K562 (cell line): ENCODE results near the gene POLR3GL. TPM values are rescaled to one million over a fixed set of nuclear protein-coding genes. Genes with fewer than 3 reads are reported as not detected.

Experiments
- CBX2 ChIP-seq: fragments of 200-600 bp; sonication (generic); IDR thresholded peaks from one replicate; pipeline ENCODE4 v1.6.1; 2012; ENCODE audit warnings: mild to moderate bottlenecking, low read length, inconsistent platforms; ENCODE audit not compliant: insufficient read depth, poor library complexity, severe bottlenecking
- CCAR2 ChIP-seq: fragments of 200-400 bp; formaldehyde crosslinking; IDR thresholded peaks from 2 replicates; pipeline ENCODE4 v1.6.1; 2017; ENCODE audit warnings: mild to moderate bottlenecking, low read depth, low read length
- ESRRB ChIP-seq: fragments of 250-450 bp; sonication (Bioruptor Pico); IDR thresholded peaks from 2 replicates; pipeline ENCODE4 v1.5.0; 2020; ENCODE audit warnings: mild to moderate bottlenecking, moderate library complexity, borderline replicate concordance
- HNRNPUL1 ChIP-seq: fragments of 200-400 bp; formaldehyde crosslinking; IDR thresholded peaks from 2 replicates; pipeline ENCODE4 v1.6.1; 2017; ENCODE audit warnings: low read length
- LARP7 ChIP-seq: fragments of 450-650 bp; IDR thresholded peaks from 2 replicates; pipeline ENCODE4 v1.6.1; 2016
- MAFK ChIP-seq: IDR thresholded peaks from 2 replicates; pipeline ENCODE4 v1.6.1; 2011; ENCODE audit warnings: low read length, improper control_type of control experiment
- NR1H2 ChIP-seq: sonication (generic); formaldehyde crosslinking; IDR thresholded peaks from 2 replicates; pipeline ENCODE4 v1.4.0; 2020; ENCODE audit warnings: mild to moderate bottlenecking, missing genetic modification reagents
- NUFIP1 ChIP-seq: fragments of 450-650 bp; IDR thresholded peaks from 2 replicates; pipeline ENCODE4 v1.6.1; 2018; ENCODE audit not compliant: partially characterized antibody
- POLR2AphosphoS2 ChIP-seq: IDR thresholded peaks from 2 replicates; pipeline ENCODE4 v1.6.1; 2012; ENCODE audit warnings: low read length, improper control_type of control experiment
- POLR2H ChIP-seq: IDR thresholded peaks from 2 replicates; pipeline ENCODE4 v1.6.1; 2016; ENCODE audit warnings: missing genetic modification characterization, low read depth, mild to moderate bottlenecking, control low read depth, missing compliant biosample characterization, moderate library complexity
- RFX7 ChIP-seq: fragments of 250-450 bp; sonication (Bioruptor Pico); IDR thresholded peaks from 2 replicates; pipeline ENCODE4 v1.5.1; 2021; ENCODE audit warnings: mild to moderate bottlenecking
- TAF7 ChIP-seq: fragments of 450-650 bp; IDR thresholded peaks from 2 replicates; pipeline ENCODE4 v1.6.1; 2016; ENCODE audit warnings: missing genetic modification characterization, missing compliant biosample characterization
- TBL1XR1 ChIP-seq, 2 experiments: IDR thresholded peaks; 2 replicates each; pipeline ENCODE4 v1.6.1; 2012; ENCODE audit warnings: improper control_type of control experiment in 2 of 2, low read length in 2 of 2, mild to moderate bottlenecking in 1 of 2
- ZNF431 ChIP-seq: sonication (generic); formaldehyde crosslinking; IDR thresholded peaks from 2 replicates; pipeline ENCODE4 v1.8.0; 2022; ENCODE audit warnings: mild to moderate bottlenecking, missing genetic modification reagents
- ZNF696 ChIP-seq: fragments of 250-450 bp; sonication (Bioruptor Pico); conservative IDR thresholded peaks from 2 replicates; pipeline ENCODE4 v1.4.0; 2020; ENCODE audit warnings: mild to moderate bottlenecking, moderate library complexity
- polyA plus RNA-seq, 8 experiments: library from polyadenylated mRNA; depleted of rRNA in 4 of 8; stranded (reverse) in 5 of 8; unstranded in 3 of 8; fragments of >200 nt; fragmentation: Nextera tagmentation in 2 of 8; fragmentation: Illumina TruSeq in 1 of 8; extraction: Ambion mirVana in 2 of 8; extraction: Trizol in 1 of 8; gene quantifications; 2 replicates each; pipeline versions ENCODE4 v1.2.1 to v1.2.3, GENCODE V29; 2011 to 2014; ENCODE audit warnings: inconsistent platforms in 1 of 8, missing spikeins in 1 of 8
- total RNA-seq, 7 experiments: library from RNA; depleted of rRNA in 6 of 7; stranded (reverse); fragments of >200 nt in 6 of 7; fragmentation: Illumina TruSeq in 2 of 7; extraction: Trizol in 2 of 7; gene quantifications; 2 replicates each; pipeline versions ENCODE4 v1.2.1 to v1.2.3, GENCODE V29; 2011 to 2021; ENCODE audit warnings: low replicate concordance in 1 of 7
- TF ChIP-seq, protein P1 (sequence below), 2 experiments: fragments of 450-650 bp; formaldehyde crosslinking in 1 of 2; IDR thresholded peaks; 2 replicates each; pipeline versions ENCODE4 v1.4.0 to v1.6.1; 2014 to 2020; ENCODE audit warnings: mild to moderate bottlenecking in 2 of 2, borderline replicate concordance in 1 of 2, low read depth in 1 of 2
- TF ChIP-seq, protein P2 (sequence below), 2 experiments: fragments of 450-650 bp; conservative IDR thresholded peaks; 2 replicates each; pipeline ENCODE4 v1.6.1; 2017; ENCODE audit warnings: mild to moderate bottlenecking in 2 of 2, moderate library complexity in 2 of 2

Gene POLR3GL
- total and polyA plus RNA-seq, 9 of the 15 experiments (the other 6 are each of a cell fraction or from before 2014, with no cell fraction given) = 14.6 to 48.4 (median 38.2) TPM

DNA sequence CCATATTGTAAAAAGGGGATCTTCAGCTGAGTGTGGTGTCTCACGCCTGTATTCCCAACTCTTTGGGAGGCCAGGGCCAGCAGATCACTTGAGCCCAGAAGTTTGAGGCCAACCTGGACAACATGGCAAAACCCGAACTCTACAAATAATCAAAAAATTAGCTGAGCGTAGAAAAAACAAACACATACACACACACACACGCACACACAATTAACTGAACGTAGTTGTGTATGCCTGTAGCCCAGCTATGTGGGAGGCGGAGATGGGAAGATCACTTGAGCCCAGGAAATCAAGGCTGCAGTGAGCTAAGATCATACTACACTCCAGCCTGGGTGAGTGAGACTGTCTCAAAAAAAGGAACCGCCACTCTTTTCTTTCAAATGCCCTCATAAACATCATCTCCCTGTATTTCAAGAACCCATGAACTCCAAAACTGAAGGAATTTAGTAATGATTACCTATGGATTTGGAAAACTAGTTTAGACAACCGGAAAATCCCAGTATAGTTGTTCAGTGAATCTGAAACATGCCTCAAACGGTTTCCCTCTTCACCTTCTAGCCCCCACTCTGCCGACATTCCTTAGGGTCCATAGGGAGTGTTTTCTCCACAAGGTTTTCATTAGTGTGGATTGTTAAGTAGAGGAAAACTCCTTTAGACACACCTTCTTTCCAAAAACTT lies 27.4 kb downstream of the POLR3GL start (continued):
- TF ChIP-seq, protein P1, sequence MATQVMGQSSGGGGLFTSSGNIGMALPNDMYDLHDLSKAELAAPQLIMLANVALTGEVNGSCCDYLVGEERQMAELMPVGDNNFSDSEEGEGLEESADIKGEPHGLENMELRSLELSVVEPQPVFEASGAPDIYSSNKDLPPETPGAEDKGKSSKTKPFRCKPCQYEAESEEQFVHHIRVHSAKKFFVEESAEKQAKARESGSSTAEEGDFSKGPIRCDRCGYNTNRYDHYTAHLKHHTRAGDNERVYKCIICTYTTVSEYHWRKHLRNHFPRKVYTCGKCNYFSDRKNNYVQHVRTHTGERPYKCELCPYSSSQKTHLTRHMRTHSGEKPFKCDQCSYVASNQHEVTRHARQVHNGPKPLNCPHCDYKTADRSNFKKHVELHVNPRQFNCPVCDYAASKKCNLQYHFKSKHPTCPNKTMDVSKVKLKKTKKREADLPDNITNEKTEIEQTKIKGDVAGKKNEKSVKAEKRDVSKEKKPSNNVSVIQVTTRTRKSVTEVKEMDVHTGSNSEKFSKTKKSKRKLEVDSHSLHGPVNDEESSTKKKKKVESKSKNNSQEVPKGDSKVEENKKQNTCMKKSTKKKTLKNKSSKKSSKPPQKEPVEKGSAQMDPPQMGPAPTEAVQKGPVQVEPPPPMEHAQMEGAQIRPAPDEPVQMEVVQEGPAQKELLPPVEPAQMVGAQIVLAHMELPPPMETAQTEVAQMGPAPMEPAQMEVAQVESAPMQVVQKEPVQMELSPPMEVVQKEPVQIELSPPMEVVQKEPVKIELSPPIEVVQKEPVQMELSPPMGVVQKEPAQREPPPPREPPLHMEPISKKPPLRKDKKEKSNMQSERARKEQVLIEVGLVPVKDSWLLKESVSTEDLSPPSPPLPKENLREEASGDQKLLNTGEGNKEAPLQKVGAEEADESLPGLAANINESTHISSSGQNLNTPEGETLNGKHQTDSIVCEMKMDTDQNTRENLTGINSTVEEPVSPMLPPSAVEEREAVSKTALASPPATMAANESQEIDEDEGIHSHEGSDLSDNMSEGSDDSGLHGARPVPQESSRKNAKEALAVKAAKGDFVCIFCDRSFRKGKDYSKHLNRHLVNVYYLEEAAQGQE (IDR thresholded peaks at IDR 0.05; ENCODE audit: borderline replicate concordance) = no peak; the same call in 1 of the 2 replicates
- TF ChIP-seq, protein P1 (CRISPR knock-in tag; IDR thresholded peaks at IDR 0.05; ENCODE audit: low read depth) = peak; percentile 77
- no peak for TF ChIP-seq MAFK
- TF ChIP-seq LARP7 = no peak
- TF ChIP-seq CBX2 = no peak
- no peak for TF ChIP-seq TAF7 (tag)
- TF ChIP-seq HNRNPUL1 = no peak
- peak; percentile 88 for TF ChIP-seq ZNF696 (CRISPR knock-in tag)
- TF ChIP-seq POLR2AphosphoS2 = peak; percentile 99
- TF ChIP-seq NUFIP1 = no peak
- peak in 1 of 2 experiments; percentile 56; a peak in 2 of 4 replicates for TF ChIP-seq TBL1XR1 (IDR thresholded peaks at IDR 0.05; ENCODE audit: low read length in 2 of 2)
- no peak for TF ChIP-seq NR1H2 (CRISPR knock-in tag)
- peak; percentile 97 for TF ChIP-seq ESRRB (CRISPR knock-in tag)
- TF ChIP-seq ZNF431 = no peak
- no peak for TF ChIP-seq CCAR2
- TF ChIP-seq, protein P2, sequence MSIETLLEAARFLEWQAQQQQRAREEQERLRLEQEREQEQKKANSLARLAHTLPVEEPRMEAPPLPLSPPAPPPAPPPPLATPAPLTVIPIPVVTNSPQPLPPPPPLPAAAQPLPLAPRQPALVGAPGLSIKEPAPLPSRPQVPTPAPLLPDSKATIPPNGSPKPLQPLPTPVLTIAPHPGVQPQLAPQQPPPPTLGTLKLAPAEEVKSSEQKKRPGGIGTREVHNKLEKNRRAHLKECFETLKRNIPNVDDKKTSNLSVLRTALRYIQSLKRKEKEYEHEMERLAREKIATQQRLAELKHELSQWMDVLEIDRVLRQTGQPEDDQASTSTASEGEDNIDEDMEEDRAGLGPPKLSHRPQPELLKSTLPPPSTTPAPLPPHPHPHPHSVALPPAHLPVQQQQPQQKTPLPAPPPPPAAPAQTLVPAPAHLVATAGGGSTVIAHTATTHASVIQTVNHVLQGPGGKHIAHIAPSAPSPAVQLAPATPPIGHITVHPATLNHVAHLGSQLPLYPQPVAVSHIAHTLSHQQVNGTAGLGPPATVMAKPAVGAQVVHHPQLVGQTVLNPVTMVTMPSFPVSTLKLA (conservative IDR thresholded peaks at IDR 0.05) = 0 out of 4 replicates have a peak, but pooled peaks of 1 of the 2 experiments have one; percentile 16
- peak; percentile 94 for TF ChIP-seq POLR2H (tag)
- peak; percentile 98 for TF ChIP-seq RFX7 (CRISPR knock-in tag)
